HS-5 (cell line): ENCODE measurements around the gene CRNN.

Experiments used
- DNase-seq: peaks from one replicate; pipeline ENCODE4 v3.0.0-alpha.2; 2012; ENCODE audit warnings: low read depth

CRNN gene

DNA sequence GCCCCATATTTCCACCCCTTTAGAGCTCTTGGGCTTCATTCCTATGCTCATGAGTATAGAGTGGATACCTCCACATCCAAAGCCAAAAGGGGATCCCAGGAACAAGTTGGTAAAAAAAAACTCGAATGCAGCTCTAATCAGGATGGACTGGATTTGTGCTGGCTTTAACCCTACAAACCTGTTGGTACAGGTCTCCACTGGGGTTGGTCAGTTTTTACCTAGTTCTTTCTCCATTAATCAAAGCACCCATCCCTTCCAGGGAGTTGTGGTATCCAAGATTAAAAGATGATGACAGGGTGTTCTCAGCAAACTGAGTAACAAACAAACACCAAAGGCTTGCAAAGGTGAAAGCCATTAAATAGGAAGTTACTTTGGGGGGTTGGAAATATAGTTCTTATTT lies 5.9 kb upstream of the CRNN start:
- DNase-seq, result no peak

- DNase-seq, result no peak
These were observed 1.6 kb upstream of the CRNN start for GRCh38 chr1:152415454-152416227.

- DNase-seq, result no peak
These were observed 1.3 kb downstream of the CRNN start for GRCh38 chr1:152412756-152413155.

DNA sequence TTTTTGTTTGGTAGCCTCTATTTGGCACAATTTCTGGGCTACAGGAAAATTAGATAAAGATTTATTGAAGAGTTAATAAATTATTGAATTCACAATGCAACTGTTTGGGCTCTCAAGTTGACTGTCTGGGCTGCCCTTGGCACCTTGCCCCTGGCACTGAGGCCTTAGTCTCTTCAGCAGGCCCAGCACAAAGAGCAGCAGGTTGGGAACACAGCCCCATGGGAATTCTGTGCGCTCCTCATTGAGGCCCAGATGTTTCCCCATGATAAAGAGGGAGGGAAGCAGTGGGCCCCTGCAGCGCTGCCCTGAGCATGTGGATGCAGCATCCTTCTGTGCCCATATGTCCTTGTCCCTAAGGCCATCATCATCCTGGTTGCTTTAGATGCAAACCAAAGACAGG lies 2.9 kb downstream of the CRNN start:
- DNase-seq, result no peak

GRCh38 chr1:152410599-152410998 lies 3.5 kb downstream of the CRNN start:
- DNase-seq, result no peak

DNA sequence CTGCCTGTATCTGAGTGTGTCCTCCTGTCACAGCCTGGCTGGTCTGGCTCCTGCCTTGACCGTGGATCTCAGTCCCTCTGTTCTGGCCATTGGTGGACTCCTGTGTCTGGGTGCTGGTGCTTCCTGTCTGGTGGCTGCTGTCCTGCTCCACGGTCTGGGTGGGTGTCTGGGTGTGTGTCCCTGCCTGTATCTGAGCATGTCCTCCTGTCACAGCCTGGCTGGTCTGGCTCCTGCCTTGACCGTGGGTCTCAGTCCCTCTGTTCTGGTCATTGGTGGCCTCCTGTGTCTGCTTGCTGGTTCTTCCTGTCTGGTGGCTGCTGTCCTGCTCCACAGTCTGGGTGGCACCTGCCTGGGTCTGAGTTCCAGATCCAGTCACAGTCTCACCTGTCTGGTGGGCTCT lies 4.0 kb downstream of the CRNN start:
- DNase-seq, result no peak

DNA sequence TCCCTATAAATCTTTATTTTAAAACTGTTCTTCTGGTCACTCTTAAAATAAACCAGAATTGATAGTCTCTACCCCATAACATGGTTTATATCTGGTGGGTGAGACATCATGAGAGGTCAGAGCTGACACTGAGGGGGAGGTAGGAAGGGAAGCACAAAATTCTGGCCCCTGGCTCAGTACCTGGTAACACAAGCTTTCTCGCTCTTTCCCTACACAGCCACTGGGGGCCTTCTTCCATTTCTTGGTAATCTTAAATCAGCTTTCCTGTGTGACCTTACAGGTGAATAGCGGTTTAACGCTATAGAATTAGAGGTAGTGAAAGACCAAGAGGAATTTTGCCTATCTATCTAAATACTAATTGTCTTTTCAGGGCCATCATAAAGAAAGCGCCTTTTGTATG lies 5.4 kb downstream of the CRNN start:
- no peak for DNase-seq

- DNase-seq, result no peak
These were observed 15.0 kb downstream of the CRNN start for GRCh38 chr1:152398812-152399698.

DNA sequence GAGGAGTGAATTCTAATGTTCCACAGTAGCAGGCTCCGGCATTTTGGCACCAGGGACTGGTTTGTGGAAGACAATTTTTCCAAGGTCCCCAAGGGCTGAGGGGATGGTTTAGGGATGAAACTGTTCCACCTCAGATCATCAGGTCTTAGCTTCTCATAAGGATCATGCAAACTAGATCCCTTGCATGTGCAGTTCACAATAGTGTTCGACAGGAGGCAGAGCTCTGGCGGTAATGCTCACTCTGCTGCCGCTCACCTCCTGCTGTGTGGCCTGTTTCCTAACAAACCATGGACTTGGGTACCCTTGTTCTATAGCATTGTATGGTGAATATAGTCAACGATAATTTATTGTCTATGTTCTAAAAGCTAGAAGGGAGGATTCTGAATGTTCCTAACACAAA lies 16.6 kb downstream of the CRNN start:
- DNase-seq, result no peak

GRCh38 chr1:152394151-152394550 lies 19.9 kb downstream of the CRNN start:
- DNase-seq, result no peak

DNA sequence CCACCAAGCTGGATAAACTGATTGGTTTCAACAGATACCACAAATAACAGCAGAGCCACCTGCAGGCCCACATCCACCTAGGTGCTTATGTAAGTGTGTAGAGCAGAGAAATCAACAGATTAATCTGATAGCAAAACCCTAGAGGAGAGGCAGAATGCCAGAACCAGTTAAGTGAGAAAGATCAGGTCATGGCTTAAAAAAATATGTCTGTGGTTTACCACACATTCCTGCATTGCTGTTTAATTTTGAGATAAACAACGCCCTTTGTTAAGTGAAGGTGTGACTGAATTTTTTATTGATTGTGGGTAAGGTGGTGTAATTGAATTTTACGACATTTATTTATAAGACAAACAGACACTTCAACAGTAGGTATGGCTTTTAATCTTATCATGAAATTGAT lies 21.2 kb downstream of the CRNN start:
- DNase-seq, result no peak

GRCh38 chr1:152388889-152389288 lies 25.2 kb downstream of the CRNN start:
- no peak for DNase-seq

DNA sequence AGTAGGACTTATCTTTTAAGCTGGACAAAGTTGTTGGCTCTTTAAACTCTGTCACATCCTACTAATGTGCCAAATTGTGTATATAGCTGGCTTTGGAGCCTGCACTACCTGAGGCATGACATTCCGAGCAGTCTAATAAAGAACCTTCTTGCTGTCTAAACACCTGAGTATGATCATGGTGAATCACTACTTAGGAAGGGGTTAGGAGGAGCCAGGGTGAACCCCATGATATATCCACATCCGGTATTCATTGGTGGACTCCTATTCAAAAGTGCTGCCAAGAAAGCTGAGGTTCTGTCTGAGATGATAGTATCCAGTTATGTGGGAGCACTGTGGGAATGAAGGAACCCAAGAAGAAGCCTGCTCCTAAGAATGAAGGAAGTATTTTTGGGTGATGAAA lies 27.1 kb downstream of the CRNN start:
- DNase-seq, result no peak

GRCh38 chr1:152380932-152381331 lies 33.1 kb downstream of the CRNN start:
- DNase-seq, result no peak

DNA sequence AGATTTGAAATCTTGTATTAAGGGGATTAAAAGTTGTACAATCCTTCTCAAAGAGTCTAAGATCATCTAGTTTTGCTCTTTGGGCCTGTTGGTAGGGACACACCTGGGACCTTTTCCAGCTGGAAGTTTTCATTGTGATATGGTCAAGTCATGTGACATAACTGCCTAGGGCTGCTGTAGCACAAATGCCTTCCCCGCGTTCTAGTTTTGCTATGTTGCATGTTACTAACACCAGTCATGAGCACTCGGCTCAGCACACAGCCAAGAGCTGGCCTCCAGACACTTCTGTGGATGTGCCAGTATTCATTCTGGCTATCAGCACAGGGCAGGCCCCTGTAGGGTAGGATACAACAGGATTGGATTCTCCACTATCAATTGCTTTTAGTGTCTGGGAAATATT lies 39.6 kb downstream of the CRNN start:
- no peak for DNase-seq

GRCh38 chr1:152372672-152373071 lies 41.4 kb downstream of the CRNN start:
- DNase-seq, result no peak

DNA sequence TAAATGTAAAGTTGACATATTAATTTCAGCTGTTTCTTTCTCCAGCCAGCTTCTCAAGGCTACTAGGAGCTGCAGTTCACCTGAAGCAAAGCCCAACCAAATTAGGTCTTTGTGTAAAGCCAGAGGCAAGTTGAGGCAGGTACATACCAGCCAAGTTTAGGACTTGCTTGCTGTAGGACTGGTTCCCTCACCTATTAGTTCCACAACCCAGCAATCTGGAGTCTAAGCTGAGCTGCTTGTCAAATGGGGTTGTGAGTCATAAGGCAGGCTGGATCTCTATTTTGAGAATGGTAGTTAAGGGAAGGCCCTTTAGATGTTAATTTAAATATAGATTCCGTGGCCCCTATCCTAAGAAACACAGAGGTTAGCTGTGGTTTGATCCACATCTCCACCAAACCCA lies 46.6 kb downstream of the CRNN start:
- DNase-seq, result no peak

DNA sequence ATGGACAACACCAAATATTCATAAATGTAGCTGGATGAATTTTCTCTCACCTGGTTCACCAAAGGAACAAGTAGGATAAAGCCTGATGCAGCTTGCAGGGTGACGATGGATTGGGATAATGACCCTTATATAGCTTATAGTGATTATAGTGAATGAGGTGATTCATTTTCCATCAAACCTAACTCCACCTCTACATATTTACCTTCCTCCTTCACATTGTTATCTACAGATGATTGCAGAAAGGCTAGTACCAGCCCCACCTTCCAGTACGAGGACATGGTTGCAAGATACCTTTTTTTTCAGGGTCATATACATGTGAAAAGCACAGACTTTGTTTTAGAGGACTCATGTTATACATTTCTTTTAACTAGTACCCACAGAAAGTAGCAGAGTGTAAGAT lies 54.2 kb downstream of the CRNN start, which contains the start of gene FLG2:
FLG2 (minus strand) TSS at position 101 of the 400 bp plus-strand sequence. CDS start 1,122 bp downstream, outside the sequence.
- no peak for DNase-seq
